GM19239 (cell line): ENCODE measurements around the gene PRICKLE4.
"Not testable (repeated sequence)": the region's sequence is repeated elsewhere in the genome, so short reads cannot be mapped to it uniquely, and the experiment has no call there.

ENCODE experiments used
- DNase-seq: peaks from one replicate; pipeline ENCODE4 v3.0.0; 2011; ENCODE audit warnings: low spot score; ENCODE audit not compliant: insufficient read length
- FAIRE-seq: peaks from 2 replicates; lab custom pipeline; 2011; peaks lifted over from hg19 to GRCh38; lab: Jason Lieb, UNC

The PRICKLE4 gene

GRCh38 chr6:41743406-41744235 lies 37.0 kb upstream of the PRICKLE4 start:
- no peak for FAIRE-seq
- no peak for DNase-seq

GRCh38 chr6:41744236-41744787 lies 36.3 kb upstream of the PRICKLE4 start:
- no peak for DNase-seq
- no peak for FAIRE-seq

GRCh38 chr6:41746107-41746506 lies 34.5 kb upstream of the PRICKLE4 start:
- FAIRE-seq (no peak), DNase-seq (no peak)

DNA sequence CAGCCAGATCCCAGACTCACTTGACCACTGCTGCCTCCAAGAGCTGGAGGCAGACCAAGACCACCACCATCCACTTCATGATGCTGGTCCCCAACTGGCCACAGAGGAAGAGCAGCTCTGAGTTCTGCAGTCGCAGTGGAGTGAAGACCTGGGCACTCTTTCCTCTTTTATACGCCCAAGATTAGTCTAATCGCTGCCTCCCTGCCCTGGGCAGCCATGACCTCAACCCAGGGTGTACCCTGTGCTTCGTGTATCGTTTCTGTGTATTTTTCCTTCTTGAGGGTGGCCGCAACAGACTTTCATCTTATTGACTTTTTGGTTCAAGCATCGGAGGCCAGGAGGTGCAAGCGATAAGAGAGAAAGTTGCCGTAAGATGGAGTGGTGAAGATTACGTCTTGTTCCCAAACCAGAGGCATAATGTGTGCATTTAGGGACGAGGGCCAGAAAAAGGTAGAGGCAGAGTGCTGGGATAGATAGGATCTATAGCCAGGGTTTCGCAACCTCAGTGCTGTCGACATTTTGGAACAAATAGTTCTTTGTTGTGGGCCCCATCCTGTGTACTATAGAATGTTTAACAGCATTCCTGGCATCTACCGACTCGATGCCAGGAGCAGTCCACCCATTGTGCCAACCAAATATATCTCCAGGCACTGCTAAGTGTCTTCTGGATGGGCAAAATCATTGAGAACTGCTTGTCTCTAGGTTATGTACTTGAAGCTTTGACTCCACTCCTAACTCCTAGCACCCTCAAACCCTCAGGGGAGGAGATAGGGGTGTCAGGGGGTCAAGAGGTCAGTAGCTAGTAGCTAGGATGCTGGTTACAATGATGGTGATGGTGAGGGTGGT lies 33.1 kb upstream of the PRICKLE4 start, which contains the start of gene PGC:
TSS of gene PGC (minus strand) at position 142 of the 846 bp plus-strand sequence. CDS start at position 79, 63 bp downstream.
- FAIRE-seq: no peak
- DNase-seq: no peak

- DNase-seq (no peak), FAIRE-seq (no peak)
Observed at GRCh38 chr6:41748102-41748477, 32.5 kb upstream of the PRICKLE4 start.

- DNase-seq (no peak), FAIRE-seq (no peak)
Observed at GRCh38 chr6:41748542-41748941, 32.0 kb upstream of the PRICKLE4 start.

- FAIRE-seq (no peak), DNase-seq (no peak)
Observed at GRCh38 chr6:41750374-41750773, 30.2 kb upstream of the PRICKLE4 start.

- FAIRE-seq: no peak
Observed at GRCh38 chr6:41755895-41756294, 24.7 kb upstream of the PRICKLE4 start.

DNA sequence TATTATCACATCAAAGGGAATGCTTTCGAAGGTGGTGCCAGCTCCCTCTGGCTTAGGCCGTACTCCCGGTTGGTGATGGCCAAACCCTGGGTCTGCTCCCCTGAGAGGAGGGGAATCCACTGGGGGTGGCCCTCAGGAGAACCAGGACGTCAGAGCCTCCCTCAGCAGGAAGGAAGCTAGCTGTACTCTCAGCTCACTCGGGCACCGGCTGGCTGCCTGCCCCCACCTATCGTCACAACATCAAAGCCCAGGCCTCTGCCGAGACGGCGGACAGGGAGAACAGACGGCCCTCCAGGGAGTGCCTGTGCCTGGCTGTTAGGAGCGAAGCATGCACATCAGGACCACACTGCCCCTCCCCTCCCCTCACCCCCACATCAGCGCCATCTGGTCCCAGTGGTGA lies 24.2 kb upstream of the PRICKLE4 start:
- DNase-seq: no peak
- FAIRE-seq: no peak

More at GRCh38 chr6:41755895-41756294, 24.7 kb upstream of the PRICKLE4 start:
- DNase-seq: no peak

DNA sequence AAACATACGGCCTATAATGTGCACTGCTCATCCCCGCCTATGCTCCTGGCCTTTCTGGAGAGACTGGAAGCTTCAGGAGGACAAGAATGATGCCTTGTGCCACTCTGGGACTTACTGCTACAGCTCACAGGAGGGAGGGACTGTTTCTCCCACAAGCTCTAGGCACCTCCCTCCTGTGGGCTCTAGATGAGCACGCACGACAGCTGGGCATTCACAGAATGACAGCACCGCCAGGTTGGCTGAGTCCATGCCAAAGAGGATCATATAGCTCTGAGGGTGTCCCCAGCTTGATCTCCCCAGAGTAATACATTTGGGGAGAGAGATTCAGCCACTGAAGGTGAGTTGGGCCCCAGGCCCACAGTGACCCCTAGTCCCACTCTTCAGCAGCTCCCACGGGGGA lies 23.3 kb upstream of the PRICKLE4 start:
- no peak for DNase-seq
- no peak for FAIRE-seq

DNA sequence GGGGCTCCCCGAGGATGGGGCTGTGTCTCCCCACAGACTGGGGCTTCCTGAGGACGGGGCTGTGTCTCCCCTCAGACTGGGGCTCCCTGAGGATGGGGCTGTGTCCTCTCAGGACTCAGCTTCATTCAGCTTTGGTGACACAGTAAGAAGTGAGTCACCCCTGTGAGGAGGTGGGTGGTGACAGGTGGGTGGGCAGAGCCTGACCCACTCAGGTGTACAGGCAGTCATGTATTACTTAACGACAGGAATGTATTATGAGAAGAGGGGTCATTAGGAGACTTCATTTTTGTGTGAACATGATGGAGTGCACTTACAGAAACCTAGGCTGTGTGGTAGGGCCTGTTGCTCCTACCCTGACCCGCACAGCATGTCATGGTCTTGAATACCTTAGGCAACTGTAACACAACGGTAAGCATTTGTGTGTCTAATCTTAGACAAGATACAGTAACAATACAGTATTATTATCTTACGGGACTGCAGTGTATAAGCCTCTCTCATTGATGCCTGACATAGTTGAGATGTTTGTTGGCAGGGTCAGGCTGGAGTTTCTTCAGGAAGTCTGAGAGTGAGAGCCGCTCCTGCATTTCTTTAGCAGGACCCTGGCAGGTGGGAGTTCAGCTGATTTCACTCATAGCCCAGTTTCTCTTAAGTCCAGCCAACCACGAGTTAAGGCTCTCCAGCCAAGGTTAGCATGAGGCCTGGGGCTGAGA lies 22.5 kb upstream of the PRICKLE4 start:
- FAIRE-seq: no peak
- no peak for DNase-seq

DNA sequence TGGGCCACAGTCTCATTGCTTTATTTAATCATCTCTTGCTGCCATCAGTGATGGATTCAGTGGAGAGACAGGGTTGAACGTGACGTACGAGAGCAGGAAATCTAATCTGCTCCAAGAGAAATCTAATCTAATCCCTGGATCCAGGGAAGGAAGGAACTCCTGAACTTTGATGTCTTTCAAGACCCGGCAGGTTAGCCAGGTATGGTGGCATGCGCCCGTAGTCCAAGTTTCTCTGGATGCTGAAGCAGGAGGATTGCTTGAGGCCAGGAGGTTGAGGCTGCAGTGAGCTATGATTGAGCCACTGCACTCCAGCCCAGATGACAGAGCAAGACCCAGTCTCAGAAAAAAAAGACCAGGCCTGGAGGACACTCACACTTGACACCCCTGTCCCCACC lies 21.9 kb upstream of the PRICKLE4 start:
- FAIRE-seq (no peak), DNase-seq (no peak)

GRCh38 chr6:41759106-41759904 lies 21.3 kb upstream of the PRICKLE4 start:
- FAIRE-seq (no peak), DNase-seq (no peak)

- FAIRE-seq: no peak
- DNase-seq: no peak
Observed at GRCh38 chr6:41759905-41760579, 20.5 kb upstream of the PRICKLE4 start.

GRCh38 chr6:41763470-41763869 lies 17.1 kb upstream of the PRICKLE4 start:
- FAIRE-seq: no peak
- no peak for DNase-seq

DNA sequence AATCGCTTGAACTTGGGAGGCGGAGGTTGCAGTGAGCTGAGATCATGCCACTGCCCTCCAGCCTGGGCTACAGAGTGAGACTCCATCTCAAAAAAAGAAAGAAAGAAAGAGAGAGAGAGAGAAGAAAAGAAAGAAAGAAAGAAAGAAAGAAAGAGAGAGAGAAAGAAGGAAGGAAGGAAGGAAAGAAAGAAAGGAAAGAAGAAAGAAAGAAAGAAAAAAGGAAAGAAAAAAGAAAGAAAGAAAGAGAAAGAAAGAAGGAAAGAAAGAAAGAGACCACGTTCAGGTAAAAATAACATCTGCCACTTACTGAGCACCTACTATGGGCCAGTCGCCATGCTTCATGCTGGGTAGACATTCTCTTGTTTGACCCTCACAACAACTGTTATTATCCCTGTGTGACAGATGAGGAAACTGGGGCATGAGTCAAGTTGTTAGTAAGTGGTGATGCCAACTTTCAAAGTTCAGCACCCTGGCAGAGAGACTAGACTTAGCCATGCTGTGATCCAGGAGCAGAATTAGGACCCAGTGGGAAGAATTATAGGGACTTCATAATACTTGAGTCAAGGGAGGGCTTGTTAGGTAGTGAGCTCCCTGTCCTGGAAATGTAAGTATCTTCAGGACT lies 14.4 kb upstream of the PRICKLE4 start:
- FAIRE-seq, DNase-seq: not testable (repeated sequence)

DNA sequence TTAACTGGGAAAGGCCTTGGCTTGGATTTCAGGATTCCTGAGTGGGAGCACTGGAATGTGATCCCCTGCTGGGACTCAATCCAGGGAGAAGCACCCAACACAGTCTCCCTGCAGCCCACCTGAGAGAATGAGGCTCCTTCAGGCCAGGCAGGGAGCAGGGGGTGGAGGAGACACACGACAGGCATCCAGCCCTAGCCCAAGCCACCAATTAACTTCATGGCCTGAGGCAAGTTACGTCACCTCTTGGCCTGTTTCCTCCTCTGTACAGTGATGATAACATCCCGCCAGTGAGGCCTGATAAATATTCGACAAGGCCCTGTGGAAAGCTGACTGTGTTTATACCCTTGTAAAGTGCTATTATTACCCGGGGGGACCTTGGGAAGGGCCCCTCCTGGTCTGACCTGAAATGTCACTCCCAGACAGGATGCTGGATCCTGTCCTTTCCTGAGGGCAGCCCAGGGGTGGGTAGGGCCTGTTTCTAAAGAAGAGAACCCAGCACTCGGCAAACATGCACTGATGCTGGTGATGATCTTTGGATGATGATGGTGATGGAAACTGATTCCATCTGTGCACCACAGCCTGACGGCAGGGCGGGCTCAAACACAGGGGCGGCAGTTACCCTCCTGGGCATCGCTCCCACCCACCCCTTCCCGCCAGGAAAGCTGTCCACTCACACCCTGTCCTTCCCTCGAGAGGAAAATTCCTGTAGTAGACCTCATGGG lies 13.3 kb upstream of the PRICKLE4 start:
- FAIRE-seq (no peak), DNase-seq (no peak)
